ENCODE results near the gene DCC.

The DCC gene

GRCh38 chr18:52370841-52371240 is 30.8 kb downstream of the DCC start:
- TF ChIP-seq ZFX (IDR thresholded peaks at IDR 0.05) (no peak), CTCF (conservative IDR thresholded peaks at IDR 0.05) (no peak)
- H3K27ac ChIP-seq, result no peak overlapping the region

- TF ChIP-seq ZFX (IDR thresholded peaks at IDR 0.05), result no peak
- TF ChIP-seq CTCF (conservative IDR thresholded peaks at IDR 0.05), result no peak
- H3K27ac ChIP-seq, result no peak overlapping the region
Measured at GRCh38 chr18:52376104-52376503, 36.1 kb downstream of the DCC start.

GRCh38 chr18:52377094-52377493 is 37.1 kb downstream of the DCC start:
- H3K27ac ChIP-seq, result no peak overlapping the region
- TF ChIP-seq ZFX (IDR thresholded peaks at IDR 0.05), result no peak
- no peak for TF ChIP-seq CTCF (conservative IDR thresholded peaks at IDR 0.05)

- TF ChIP-seq CTCF (conservative IDR thresholded peaks at IDR 0.05), result no peak
- H3K27ac ChIP-seq, result no peak overlapping the region
Measured at GRCh38 chr18:52386306-52386705, 46.3 kb downstream of the DCC start.

GRCh38 chr18:52387175-52387574 is 47.2 kb downstream of the DCC start:
- H3K27ac ChIP-seq, result no peak overlapping the region
- no peak for TF ChIP-seq ZFX (IDR thresholded peaks at IDR 0.05)
- no peak for TF ChIP-seq CTCF (conservative IDR thresholded peaks at IDR 0.05)

GRCh38 chr18:52391810-52392559 is 52.0 kb downstream of the DCC start:
- no peak overlapping the region for H3K27ac ChIP-seq
- TF ChIP-seq ZFX (IDR thresholded peaks at IDR 0.05) (no peak), CTCF (conservative IDR thresholded peaks at IDR 0.05) (no peak)

- TF ChIP-seq CTCF (conservative IDR thresholded peaks at IDR 0.05), result no peak
- no peak for TF ChIP-seq ZFX (IDR thresholded peaks at IDR 0.05)
- H3K27ac ChIP-seq, result no peak overlapping the region
Measured at GRCh38 chr18:52394602-52395001, 54.6 kb downstream of the DCC start.

All from C4-2B (cell line).